DMS153 treated with DMSO at 0.1 percent for 48 hours (cell line): ENCODE results near the gene CCDC158.
"Not testable (repeated sequence)": the region's sequence is repeated elsewhere in the genome, so short reads cannot be mapped to it uniquely, and the experiment has no call there.

Experiments
- DNase-seq: peaks from one replicate; lab custom pipeline; 2025; ENCODE audit not compliant: unreplicated experiment; lab: John Stamatoyannopoulos, UW

CCDC158 gene

GRCh38 chr4:76430519-76431388 is 9.8 kb upstream of the CCDC158 start:
- DNase-seq: peak; percentile 60

DNA sequence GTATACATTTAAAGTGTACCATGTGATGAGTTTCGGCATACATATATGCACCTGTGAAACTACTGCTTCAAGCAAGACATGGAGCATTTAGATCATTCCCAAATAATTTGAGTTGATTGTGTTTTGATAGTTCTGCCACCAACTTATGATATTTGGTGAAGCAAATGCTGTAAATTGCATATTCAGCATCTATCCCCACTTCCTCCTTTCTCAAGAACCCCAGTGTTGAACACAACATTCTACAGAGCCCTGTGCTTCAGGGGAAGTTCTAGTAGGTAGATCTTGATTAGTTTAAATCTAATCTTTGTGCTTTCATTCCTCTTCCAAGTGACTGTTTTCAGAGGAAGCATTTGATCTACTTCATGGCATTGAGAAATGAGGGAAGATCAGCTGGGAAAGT is 8.7 kb upstream of the CCDC158 start:
- no peak for DNase-seq

DNA sequence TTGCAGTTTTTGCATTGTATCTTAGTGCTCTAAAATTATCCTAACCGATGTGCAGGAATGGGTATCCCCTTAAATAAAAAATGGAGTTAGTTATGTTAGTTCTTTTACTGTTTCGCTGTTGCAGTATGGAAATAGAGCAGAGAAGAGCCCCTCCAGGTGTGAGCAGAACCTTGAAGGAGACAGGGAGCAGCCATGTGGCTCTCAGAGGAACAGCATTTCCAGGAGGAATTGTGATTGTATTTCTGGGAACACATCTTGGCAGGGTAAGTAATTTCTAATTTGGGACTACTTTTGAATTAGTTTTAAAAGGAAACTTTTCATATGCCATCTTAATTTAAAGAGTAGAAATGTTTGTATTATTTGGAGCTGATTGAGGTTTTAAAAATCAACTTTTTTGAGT is 5.3 kb upstream of the CCDC158 start:
- no peak for DNase-seq

DNA sequence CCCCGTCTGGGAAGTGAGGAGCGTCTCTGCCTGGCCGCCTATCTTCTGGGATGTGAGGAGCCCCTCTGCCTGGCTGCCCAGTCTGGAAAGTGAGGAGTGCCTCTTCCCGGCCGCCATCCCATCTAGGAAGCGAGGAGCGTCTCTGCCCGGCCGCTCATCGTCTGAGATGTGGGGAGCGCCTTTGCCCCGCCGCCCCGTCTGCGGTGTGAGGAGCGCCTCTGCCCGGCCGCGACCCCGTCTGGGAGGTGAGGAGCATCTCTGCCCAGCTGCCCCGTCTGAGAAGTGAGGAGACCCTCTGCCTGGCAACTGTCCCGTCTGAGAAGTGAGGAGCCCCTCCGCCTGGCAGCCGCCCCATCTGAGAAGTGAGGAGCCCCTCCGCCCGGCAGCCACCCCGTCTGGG is 2.2 kb upstream of the CCDC158 start:
- DNase-seq: not testable (repeated sequence)

- DNase-seq: peak; percentile 29
Measured at GRCh38 chr4:76420188-76420761, 666 bp downstream of the CCDC158 start.

DNA sequence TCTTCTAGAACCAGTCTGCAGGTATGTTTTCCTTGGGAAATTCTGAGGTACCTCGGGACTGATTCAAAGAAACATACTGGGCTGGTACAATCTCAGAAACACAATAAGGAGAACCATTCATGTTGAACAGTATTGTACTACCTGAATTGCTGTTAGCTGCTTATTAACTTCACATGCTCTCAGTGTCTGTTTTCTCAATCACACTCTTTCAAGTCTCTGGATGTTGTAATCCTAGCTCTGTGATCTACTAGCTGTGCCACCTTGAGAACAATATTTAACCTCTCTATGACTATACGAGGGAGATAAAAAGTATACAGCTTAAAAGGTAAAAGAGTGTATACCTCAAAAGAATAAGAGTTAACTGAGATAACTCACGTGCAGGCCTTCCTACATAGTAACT is 10.3 kb downstream of the CCDC158 start:
- no peak for DNase-seq

GRCh38 chr4:76407440-76408119 is 13.4 kb downstream of the CCDC158 start:
- DNase-seq: no peak

GRCh38 chr4:76406081-76406480 is 14.9 kb downstream of the CCDC158 start:
- DNase-seq: no peak

DNA sequence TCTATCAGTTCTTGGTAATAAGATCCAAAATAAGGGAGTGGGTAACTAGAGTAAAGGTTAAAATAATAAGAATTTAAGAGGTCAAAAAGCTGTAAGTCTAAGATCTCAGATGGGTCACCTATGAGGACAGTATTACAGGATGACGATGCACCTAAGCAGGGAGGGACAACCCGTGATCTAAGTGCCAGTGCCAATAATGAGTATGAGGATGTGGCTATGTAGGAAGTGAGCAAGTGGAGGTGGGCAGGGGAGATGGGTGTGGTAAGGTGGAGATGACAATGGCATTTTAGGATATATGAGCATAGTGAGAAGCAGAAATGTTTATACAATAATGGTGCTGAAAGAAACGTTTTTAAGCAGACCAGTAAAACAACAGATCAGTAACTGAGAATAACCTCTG is 19.3 kb downstream of the CCDC158 start:
- no peak for DNase-seq

GRCh38 chr4:76388160-76388908 is 32.6 kb downstream of the CCDC158 start:
- no peak for DNase-seq

DNA sequence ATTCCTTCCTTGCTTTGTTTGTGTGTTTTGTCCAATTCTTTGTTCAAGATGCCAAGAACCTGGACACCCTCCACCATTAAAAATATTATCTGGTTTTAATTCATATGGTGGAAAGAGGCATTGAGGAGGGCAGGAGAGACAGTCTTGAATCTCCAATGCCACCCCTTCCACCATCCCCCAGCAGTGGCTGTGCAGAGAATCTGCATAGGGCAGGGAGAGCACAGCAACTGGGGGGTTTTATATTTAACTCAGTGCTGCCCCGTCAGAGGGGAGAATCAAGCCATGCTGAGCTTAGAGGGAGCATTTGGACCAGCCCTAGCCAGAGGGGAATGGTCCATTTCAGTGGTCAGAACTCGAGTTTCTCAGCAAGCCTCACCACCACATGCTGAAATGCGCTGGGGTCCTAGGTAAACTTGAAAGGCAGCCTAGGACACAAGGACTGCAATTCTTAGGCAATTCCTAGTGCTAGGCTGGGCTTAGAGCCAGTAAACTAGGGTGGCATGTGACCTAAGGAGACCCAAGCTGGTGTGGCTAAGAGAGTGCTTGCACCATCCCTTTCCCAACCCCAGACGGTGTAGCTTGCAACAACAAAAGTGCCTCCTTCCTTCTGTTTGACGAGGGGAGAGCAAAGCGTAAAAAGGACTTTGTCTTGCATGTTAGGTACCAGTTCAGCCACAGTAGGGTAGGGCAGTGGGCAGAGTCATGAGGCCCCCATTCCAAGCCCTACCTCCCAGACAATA is 34.2 kb downstream of the CCDC158 start:
- no peak for DNase-seq

- no peak for DNase-seq
Measured at GRCh38 chr4:76385974-76386373, 35.0 kb downstream of the CCDC158 start.

- no peak for DNase-seq
Measured at GRCh38 chr4:76384052-76384451, 36.9 kb downstream of the CCDC158 start.

- no peak for DNase-seq
Measured at GRCh38 chr4:76383001-76383400, 37.9 kb downstream of the CCDC158 start.

DNA sequence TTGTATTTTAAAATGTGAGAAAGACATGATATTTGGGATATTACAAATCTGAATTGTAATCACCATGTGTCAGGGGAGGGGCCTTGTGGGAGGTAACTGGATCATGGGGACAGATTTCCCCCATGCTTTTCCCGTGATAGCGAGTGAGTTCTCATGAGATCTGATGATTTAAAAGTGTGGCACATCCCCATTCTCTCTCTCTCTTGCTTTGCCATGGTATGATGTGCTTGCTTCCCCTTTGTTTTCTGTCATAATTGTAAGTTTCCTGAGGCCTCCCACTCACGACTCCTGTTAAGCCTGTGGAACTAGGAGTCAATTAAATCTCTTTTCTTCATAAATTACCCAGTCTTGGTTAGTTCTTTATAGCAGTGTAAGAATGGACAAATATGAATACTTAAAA is 39.0 kb downstream of the CCDC158 start:
- no peak for DNase-seq

DNA sequence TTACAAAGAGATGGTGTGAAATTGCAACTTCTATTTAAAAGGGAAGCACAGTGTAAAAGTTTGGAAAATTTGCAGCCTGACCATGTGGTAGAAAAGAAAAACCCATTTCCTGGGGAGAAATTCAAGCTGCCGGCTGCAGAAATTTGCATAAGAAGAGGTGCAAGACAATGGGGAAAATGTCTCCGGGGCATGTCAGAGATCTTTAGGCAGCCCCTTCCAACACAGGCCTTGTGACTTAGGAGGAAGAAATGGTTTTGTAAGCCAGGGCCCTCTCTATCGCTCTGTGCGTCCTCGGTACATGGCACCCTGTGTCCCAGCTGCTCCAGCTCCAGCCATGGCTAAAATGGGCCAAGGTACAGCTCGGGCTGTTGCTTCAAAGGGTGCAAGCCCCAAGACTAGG is 40.4 kb downstream of the CCDC158 start:
- DNase-seq: no peak

- no peak for DNase-seq
Measured at GRCh38 chr4:76377911-76378310, 43.0 kb downstream of the CCDC158 start.

- DNase-seq: no peak
Measured at GRCh38 chr4:76377481-76377901, 43.5 kb downstream of the CCDC158 start.

DNA sequence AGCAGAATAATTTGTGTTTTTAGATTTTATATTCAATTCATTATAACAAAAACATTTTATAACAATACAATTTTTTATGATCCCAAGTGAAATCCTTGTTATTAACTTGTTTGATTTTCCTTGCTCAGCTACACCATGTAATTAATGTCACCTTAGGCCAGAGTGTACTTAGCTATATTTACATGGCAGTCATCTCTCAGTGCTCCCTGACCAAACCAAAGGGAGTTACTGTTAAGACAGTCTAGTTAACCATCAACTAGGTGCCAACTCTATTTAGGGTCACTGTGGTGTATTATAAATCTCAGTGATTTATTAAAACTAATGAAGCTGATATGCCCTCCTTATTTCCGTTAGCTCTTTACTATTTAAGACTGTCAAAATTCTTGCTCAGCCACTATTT is 44.4 kb downstream of the CCDC158 start:
- DNase-seq: no peak

DNA sequence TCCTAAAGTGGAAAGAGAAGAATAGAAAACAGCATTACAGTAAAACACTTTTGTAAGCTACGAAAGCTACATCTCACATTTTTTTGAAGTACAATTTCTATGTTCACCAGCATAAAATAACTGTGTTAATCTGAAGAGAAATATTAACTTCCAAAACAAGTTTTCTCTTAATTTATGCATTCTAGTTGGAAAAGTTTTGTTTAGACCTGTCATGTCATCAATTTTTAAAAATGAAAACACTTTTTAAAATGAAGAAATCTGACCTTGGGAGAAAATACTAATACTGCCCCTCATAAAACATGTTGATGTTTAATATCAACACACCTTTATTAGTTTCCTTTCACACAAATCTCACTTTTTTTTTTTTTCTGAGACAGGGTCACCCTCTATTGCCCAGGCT is 45.2 kb downstream of the CCDC158 start:
- DNase-seq: no peak

GRCh38 chr4:76374798-76375197 is 46.1 kb downstream of the CCDC158 start:
- no peak for DNase-seq
